RKO (cell line): ENCODE results near the gene PTPRE.

Experiments used
- DNase-seq: peaks from one replicate; pipeline ENCODE4 v3.0.0-alpha.2; 2016; ENCODE audit warnings: low spot score

PTPRE gene

GRCh38 chr10:128125416-128125943 is 218.6 kb downstream of the PTPRE start:
- peak; percentile 33 for DNase-seq

GRCh38 chr10:128125944-128126764 is 219.3 kb downstream of the PTPRE start, which contains the start of gene MKI67:
Gene MKI67, minus strand, starts transcription at chr10:128126423. Its CDS starts 756 bp downstream, at chr10:128125667.
- peak; percentile 91 for DNase-seq

GRCh38 chr10:128128582-128128981 is 221.7 kb downstream of the PTPRE start:
- DNase-seq, result no peak

- peak; percentile 67 for DNase-seq
Observed at GRCh38 chr10:128130051-128130450, 223.1 kb downstream of the PTPRE start.
